HG02763 (cell line): ENCODE results near the gene ITPK1.

Source experiments
- ATAC-seq: cut with Tn5 transposase; IDR thresholded peaks from one replicate; pipeline ENCODE4 v1.9.1; 2021; ENCODE audit warnings: mild to moderate bottlenecking, moderate library complexity; ENCODE audit not compliant: unreplicated experiment

The ITPK1 gene

GRCh38 chr14:92905667-92906066 lies 210.1 kb downstream of the ITPK1 start:
- no peak for ATAC-seq

DNA sequence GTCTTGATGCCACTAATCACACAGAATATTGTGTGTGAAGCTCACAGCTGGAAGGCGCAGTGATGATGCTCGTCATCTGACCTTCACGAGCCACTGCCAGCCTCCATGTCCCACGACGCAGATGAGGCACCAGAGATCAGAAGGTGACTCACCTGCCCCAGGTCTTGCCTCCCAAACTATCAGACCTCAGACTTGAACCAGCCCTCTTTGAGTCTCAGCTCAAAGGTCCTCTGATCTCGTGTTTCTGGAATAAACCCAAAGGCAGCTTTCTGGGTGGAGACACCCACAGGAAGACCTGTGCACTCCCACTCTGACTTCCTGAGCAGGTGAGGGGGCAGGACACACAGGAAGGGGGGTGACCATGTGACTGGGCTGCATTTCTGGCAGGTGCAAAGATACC lies 212.4 kb downstream of the ITPK1 start:
- no peak for ATAC-seq

DNA sequence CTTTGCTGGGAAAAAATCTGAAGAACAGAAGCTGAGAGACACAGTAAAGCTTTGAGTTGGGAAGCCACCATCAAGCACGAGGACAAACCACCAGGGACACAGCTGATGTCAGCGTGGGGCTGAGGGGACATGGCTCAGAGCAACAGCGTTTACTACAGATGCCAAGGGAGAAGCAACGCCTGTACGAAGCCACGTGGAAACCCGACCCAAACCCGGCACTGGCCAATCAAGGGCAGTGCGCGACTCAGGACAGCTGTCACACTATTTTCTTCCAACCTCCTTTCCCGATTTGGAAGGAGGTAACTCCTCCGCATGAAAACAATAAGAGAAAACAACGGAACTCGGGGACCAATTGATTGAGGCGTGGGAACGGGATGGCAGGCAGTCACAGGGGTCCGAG lies 213.0 kb downstream of the ITPK1 start:
- ATAC-seq = no peak

DNA sequence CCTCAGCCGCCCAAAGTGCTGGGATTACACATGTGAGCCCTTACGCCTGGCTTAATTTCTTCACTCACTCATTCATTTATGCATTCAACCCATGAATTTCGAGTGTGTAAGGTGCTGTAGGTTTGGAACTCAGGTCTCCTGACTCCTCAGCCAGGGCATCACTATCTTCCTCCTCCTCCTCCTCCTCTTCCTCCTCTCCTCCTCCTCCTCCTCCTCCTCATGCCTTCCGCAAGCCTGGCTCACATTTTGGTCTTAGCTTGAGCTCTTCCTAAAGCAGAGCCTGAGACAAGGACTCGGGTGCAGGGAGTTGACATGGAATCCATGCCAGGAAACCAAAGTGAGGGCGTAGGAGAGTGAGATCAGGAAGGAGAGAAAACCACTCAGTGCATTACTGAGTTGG lies 213.5 kb downstream of the ITPK1 start:
- ATAC-seq = no peak

DNA sequence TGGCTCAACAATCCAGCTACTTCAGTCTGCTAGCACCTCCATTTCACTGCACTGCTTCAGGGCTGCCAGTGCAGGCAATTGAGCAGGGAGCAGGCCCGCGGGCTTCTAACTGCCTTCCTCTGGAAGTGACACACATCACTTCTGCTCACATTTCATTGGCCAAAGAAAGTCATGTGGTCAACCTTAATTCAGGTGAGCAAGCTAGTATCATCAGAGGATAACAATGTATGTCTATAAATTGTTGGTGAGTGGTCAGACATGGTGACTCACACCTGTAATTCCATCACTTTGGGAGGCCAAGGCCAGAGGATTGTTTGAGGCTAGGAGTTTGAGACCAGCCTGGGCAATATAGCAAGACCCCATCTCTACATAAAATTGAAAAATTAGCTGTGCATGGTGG lies 215.1 kb downstream of the ITPK1 start:
- ATAC-seq = no peak

- no peak for ATAC-seq
These were observed 217.1 kb downstream of the ITPK1 start for GRCh38 chr14:92898566-92899131.

DNA sequence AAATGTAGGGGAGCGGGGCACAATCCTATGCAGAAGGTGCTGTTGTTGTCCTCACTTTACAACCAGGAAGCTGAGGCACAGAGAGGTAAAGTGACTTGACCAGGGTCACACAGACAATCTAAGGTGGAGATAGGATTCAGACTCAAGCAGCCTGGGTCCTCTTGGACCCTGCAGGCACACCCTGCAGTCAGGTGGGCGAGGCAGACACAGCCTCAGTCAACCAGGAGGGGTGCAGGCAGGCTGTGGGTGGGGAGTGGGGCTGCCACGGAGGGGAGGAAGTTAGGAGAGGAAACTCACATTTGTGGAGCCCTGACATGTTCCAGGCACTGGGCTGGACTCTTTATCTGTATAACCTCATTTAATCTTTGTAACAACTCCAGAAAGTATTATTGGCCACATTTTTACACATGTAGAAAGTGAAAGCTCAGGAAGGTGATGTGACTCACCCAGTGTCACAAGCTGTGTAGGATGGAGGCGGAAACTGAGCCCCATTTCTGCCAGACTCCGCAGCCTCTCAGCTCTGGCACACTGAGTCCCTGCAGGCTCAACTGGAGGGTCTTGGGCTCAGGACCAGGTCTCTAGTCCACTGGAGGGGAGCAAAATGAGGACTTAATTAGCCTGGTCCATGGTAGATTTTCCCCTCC lies 217.7 kb downstream of the ITPK1 start:
- no peak for ATAC-seq

- no peak for ATAC-seq
These were observed 220.3 kb downstream of the ITPK1 start for GRCh38 chr14:92895352-92895878.

DNA sequence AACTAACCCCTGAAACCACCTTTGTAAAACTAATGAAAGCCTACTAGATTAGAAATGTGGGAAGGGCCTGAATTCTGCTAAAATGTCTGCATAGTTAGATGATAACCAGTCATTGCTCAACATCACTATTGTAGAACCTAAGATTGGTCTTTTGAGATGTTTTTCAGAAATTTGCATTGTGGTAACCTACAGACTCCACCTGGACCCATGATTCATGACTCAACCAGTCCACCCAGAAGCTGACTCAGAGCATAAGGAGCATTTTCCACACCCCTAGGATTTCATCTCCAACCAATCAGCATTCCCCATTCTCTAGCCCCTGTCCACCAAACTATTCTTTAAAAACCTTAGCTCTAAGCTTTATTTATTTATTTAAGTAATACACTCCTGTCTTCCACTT lies 223.1 kb downstream of the ITPK1 start:
- ATAC-seq = no peak

DNA sequence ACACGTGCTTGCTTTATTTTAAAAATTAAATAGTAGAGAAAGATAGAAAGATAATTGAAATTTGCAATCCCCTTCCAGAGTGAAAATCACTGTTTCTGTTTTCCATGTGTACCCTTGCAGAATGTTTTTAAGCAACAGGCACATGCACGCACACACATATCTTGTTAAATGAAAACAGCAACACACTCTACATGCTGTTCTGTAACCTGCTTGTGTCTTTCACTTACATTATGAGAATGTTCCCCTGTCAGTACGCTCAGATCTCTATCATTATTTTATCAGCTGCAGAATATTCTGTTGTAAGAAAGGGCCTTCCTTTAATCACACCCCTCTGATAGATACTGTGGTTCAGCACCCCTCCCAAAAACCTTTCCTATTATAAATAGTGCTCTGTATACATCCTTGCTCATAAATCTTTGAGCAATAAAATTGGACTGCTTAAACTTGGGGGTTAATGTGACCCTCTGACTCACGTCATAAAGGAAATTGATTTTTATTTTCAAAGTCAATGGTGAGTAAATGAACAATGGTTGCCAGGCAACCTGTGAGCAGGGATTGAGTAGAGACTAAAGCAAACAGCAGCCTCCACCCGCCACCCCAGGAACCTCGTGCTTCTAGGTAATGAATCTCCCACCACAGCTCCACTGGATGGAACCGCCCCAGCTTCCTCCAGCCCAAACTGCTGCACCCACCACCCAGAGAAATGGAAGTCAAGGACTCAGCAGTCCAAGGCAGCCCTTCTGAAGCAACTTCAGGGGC lies 224.7 kb downstream of the ITPK1 start:
- ATAC-seq = no peak

- no peak for ATAC-seq
These were observed 226.8 kb downstream of the ITPK1 start for GRCh38 chr14:92888896-92889295.

DNA sequence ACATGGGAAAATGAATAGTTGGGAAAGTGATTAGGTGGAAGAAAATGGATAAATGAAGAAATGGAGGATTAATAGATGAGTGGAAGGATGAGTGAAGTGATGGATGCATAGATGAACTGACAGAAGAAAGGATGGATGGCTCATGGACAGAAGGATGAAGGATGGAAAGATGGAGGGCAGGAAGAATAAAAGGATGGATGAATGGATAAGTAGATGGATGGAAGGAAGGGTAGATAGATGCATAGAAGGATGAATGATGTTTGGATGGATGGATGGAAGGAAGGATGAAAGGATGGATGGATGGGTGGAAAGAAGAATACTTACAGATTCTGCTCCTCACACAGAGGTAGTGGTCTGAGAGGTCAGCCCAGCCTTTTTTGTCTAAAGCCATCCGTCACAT lies 228.6 kb downstream of the ITPK1 start:
- no peak for ATAC-seq
